DOHH2 (cell line): ENCODE measurements around the gene ZNF385B.

ENCODE experiments used
- CTCF ChIP-seq: fragments of 200-600 bp; sonication (generic); IDR thresholded peaks from one replicate; pipeline ENCODE4 v1.5.1; 2014; ENCODE audit warnings: antibody characterized with exemption, mild to moderate bottlenecking, low read depth, low read length; ENCODE audit not compliant: poor library complexity, severe bottlenecking
- EZH2phosphoT487 ChIP-seq: fragments of 200-600 bp; sonication (generic); IDR thresholded peaks from 2 replicates; pipeline ENCODE4 v1.6.1; 2017; ENCODE audit warnings: borderline replicate concordance, mild to moderate bottlenecking, antibody characterized with exemption, low read length, moderate library complexity, mixed read lengths

GRCh38 chr2:179574061-179574519 is 287.3 kb downstream of the ZNF385B start:
- no peak for TF ChIP-seq EZH2phosphoT487
- TF ChIP-seq CTCF, result no peak
